Measurements from ENCODE around the gene TNRC6B.
A peak's percentile ranks its signal among the peaks of the same experiment; 100 is the strongest.

TNRC6B gene

DNA sequence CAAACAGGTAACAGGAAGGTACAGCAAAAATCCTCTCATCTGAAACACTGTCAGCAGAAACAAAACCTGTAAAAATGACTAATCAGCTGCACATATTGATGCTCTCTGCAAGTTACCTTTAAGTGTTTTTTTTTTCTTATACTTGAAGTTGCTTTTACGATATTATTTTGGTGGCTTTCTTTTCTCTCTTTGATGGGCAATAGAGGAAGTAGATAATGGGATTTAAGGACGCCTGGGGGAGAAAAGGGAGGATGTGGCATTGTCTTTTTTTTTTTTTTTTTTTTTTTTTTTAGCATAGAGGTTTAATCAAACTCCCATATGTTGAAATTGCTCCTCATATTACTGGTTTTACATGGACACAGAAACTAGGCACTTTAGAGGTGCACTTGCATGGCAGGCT lies 157.2 kb downstream of the TNRC6B start:
- no peak for DNase-seq (ENCODE audit: low read depth)
- TF ChIP-seq, protein P1, sequence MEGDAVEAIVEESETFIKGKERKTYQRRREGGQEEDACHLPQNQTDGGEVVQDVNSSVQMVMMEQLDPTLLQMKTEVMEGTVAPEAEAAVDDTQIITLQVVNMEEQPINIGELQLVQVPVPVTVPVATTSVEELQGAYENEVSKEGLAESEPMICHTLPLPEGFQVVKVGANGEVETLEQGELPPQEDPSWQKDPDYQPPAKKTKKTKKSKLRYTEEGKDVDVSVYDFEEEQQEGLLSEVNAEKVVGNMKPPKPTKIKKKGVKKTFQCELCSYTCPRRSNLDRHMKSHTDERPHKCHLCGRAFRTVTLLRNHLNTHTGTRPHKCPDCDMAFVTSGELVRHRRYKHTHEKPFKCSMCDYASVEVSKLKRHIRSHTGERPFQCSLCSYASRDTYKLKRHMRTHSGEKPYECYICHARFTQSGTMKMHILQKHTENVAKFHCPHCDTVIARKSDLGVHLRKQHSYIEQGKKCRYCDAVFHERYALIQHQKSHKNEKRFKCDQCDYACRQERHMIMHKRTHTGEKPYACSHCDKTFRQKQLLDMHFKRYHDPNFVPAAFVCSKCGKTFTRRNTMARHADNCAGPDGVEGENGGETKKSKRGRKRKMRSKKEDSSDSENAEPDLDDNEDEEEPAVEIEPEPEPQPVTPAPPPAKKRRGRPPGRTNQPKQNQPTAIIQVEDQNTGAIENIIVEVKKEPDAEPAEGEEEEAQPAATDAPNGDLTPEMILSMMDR (IDR thresholded peaks at IDR 0.05; ENCODE audit: low read length, missing control alignments): no peak
- no peak overlapping the region for H3K4me3 ChIP-seq (replicated peaks; ENCODE audit: low read depth, low read length)

DNA sequence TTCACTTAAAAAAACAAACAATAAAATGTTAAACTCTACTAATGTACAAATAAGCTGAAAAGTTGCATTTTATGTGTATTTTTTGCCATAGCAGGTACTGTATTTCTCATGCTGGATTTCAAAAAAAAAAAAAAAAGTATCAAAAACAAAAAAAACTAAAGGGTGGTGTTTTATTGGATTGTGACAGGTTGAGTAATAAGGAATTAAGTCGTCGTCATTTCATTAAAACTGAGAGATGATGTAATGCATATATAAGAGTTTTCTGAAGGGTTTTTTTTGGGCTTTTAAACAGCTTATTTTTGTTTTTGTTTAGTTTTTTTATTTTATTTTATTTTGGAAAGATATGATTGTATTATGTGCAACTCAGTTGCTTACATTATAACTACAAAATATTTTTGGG lies 157.6 kb downstream of the TNRC6B start:
- TF ChIP-seq, protein P1 (IDR thresholded peaks at IDR 0.05; ENCODE audit: low read length, missing control alignments): no peak
- no peak overlapping the region for H3K4me3 ChIP-seq (replicated peaks; ENCODE audit: low read depth, low read length)
- DNase-seq (ENCODE audit: low read depth): no peak

DNA sequence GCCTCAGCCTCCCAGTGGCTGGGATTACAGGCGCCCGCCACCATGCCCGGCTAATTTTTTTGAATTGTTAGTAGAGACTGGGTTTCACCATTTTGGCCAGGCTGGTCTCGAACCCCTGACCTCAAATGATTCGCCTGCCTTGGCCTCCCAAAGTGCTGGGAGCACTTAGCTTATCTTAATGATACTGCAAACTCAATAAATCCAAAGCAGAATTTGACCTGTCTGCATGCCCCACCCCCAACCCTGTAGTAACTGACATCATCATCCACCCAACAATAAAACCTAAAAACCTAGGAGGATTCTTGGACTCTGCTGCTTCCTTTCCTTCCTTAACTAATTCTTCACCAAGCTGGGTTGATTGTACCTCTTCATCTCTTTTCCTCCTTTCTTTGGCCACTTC lies 162.3 kb downstream of the TNRC6B start:
- no peak for DNase-seq (ENCODE audit: low read depth)
- H3K4me3 ChIP-seq (replicated peaks; ENCODE audit: low read depth, low read length): no peak overlapping the region
- TF ChIP-seq, protein P1 (IDR thresholded peaks at IDR 0.05; ENCODE audit: low read length, missing control alignments): no peak

DNA sequence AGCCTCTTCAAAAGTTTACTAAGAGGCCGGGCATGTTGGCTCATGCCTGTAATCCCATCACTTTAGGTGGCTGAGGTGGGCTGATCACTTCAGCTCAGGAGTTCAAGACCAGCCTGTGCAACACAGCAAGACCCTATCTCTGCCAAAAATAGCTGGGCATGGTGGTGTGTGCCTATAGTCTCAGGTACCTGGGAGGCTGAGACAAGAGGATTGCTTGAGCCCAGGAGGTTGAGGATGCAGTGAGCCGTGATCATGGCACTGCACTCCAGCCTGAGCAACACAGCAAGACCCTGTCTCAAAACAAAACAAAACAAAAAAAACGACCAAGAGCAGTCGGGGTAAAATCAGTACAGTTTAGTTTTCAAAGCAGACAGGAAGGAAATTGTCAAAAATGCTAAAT lies 163.9 kb downstream of the TNRC6B start:
- H3K4me3 ChIP-seq (replicated peaks; ENCODE audit: low read depth, low read length): no peak overlapping the region
- DNase-seq (ENCODE audit: low read depth): no peak
- TF ChIP-seq, protein P1 (IDR thresholded peaks at IDR 0.05; ENCODE audit: low read length, missing control alignments): no peak

DNA sequence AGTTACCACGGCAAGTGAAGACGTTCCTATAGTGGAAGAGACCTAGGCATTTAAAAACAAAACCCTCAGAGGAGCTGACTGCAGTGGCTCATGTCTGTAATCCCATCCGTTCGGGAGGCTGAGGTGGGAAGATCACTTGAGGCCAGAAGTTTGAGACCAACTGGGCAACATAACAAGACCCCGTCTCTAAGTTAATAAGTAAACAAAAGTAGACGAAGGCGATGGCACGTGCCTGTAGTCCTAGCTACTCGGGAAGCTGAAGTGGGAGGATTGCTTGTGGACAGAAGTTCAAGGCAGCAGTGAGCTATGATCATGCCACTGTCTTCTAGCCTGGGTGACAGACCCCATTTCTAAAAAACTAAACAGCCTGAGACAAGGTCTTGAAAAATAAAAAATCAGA lies 164.8 kb downstream of the TNRC6B start:
- TF ChIP-seq, protein P1 (IDR thresholded peaks at IDR 0.05; ENCODE audit: low read length, missing control alignments): no peak
- no peak for DNase-seq (ENCODE audit: low read depth)
- H3K4me3 ChIP-seq (replicated peaks; ENCODE audit: low read depth, low read length): no peak overlapping the region

DNA sequence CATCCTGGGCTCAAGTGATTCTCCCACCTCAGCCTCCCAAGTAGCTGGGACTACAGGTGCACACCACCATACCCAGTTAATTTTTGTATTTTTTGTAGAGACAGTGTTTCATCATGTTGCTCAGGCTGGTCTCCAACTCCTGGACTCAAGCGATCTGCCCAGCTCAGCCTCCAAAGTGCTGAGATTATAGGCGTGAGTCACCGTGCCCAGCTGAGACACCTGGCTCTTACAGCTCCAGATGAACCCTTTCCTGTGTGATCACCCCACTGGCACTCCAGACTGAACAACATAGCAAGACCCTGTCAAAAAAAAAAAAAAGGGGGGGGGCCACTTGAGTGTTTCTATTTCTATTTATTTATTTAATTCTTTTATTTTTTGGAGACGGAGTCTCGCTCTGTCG lies 167.5 kb downstream of the TNRC6B start:
- TF ChIP-seq, protein P1 (IDR thresholded peaks at IDR 0.05; ENCODE audit: low read length, missing control alignments): no peak
- peak; percentile 14 for DNase-seq (ENCODE audit: low read depth)
- peak overlapping the region; percentile 80 for H3K4me3 ChIP-seq (replicated peaks; ENCODE audit: low read depth, low read length)

DNA sequence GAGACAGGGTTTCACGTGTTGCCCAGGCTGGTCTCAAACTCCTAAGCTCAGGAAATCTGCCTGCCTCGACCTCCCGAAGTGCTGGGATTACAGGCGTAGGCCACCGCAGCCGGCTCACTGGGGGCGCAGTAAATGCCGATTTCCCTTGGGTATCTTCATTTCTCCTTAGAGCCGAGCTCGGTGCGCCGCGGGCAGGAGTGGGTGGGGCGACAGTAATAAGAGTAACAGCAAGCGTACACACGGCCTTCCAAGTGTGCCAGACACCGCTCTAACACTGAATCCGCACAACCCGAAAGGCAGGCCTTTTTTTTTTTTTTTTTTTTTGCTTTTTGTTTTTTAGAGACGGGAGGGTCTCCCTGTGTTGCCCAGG lies 168.1 kb downstream of the TNRC6B start:
- peak; percentile 27 for DNase-seq (ENCODE audit: low read depth)
- TF ChIP-seq, protein P1 (IDR thresholded peaks at IDR 0.05; ENCODE audit: low read length, missing control alignments): no peak
- H3K4me3 ChIP-seq (replicated peaks; ENCODE audit: low read depth, low read length): peak overlapping the region; percentile 80

Data from fibroblast of pulmonary artery (primary cell).